GM21390 (cell line): ENCODE results near the gene SPACDR.
A peak's percentile ranks its signal among the peaks of the same experiment; 100 is the strongest.

Experiments used
- ATAC-seq: cut with Tn5 transposase; IDR thresholded peaks from one replicate; pipeline ENCODE4 v1.9.1; 2021; ENCODE audit not compliant: unreplicated experiment

Gene SPACDR

DNA sequence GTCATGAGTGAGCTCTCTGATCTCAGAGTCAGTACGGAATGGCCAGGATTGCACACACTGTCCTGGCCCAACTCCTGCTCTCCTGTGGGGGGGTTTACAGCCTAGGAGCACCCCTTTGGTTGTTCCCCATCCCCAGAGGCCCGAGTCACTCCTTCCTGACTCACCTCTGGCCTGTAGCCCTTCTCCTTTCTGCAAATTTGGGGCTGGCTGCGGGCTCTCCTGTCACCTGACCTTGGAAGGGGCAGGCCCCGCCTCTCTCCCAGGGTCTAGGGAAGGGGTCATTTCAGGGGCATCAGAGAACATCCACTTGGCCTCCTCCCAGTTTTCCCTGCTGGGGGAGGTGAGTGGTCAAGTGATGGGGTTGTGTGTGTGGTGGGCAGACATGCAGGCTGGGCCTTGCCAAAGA, 21.4 kb upstream of the SPACDR start:
- no peak for ATAC-seq

DNA sequence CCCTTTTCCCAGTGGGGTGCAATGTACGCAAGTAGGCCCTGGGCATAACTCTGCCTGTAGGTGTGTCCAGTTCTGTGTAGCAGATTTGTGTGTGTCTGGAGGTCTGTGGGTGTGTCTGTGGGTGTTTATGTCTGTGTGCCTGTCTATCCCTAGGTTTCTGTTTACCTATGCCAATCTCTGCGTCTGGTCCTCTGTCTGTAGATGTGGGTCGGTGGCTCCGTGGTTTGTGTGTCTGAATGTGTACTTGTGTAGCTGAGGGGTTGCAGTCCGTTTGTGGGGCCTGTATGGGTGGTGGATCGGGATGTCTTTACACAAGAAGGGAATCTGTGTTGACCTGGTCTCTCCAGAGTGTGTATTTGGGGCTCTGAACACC, 20.6 kb upstream of the SPACDR start:
- no peak for ATAC-seq

GRCh38 chr7:100483722-100484672, 19.9 kb upstream of the SPACDR start, which contains the start of gene NYAP1:
NYAP1 (plus strand) TSS chr7:100483927; CDS start chr7:100485312, 1,385 bp downstream.
- peak; percentile 23 for ATAC-seq

- peak; percentile 49 for ATAC-seq
Measured at GRCh38 chr7:100483090-100483721, 19.1 kb upstream of the SPACDR start.

DNA sequence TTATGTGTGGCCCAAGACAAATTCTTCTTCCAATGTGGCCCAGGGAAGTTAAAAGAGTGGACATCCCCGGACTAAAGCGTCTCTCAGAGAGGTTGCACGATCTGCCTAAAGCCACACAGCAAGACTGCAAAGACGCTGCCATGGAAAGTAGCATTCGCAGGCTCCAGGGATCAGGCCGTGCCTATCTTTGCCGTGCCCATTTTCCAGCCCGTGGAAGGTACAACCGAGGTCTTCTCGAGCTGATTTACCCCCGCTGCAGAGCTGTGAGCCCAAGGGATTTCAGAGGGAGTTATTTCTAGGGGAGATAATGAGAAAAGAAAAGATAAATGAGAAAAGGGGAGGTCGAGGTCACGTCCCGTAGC, 18.6 kb upstream of the SPACDR start:
- ATAC-seq, result no peak

DNA sequence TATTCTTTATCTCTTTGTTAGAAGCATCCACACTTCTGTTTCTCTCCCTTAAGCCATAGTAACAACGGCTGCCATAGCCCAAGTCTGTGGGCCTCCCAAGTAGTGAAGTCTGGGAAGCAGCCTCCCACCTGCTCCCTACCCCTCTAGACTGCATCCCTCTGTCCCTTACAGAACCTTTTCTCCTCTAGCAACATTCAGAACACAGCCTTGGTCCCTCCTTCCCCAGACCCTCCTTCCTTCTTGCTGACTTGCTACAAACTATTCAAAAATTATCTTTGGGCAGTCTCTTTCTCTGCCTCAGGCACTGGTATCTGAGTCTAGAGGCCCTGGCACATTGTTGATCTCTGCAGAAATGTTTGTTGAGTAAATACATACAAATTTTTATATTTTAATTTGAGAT, 17.4 kb upstream of the SPACDR start:
- no peak for ATAC-seq

DNA sequence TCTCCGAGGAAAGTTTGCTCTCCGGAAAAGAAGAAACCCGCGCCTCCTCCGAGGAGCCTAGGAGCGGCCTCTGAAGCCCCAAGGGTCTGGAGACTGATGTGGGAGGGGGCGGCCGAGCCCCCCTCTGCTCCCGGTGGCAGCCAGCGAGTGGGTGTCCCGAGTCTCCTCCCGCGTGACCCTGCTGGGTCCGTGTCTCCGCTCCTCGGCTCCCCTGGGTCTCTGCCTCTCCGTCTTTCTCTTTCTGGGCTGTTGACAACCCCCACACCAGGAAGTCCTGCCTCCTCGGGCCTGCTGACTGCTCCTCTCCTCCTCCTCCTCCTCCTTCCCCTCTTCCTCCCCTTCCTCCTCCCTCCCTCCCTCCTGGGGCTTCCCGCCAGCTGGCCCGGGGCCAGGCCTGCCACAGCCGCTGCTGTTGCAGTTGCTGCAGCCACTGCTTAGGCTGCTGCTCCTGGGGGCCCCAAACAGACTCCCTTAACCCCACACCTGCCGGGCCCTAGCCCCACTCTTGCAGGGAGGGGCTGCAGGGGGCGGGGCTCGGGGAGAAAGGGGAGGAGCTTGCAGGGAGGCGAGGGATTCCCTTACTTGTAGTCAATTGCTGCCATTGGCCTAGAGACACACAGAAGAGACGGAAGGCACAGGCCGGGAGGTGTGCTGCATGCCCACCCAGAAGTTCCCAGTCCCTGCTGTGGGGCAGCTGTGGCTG, 15.0 kb upstream of the SPACDR start, which contains the start of gene TSC22D4:
TSC22D4 (minus strand) TSS at position 257 of the 703 bp plus-strand sequence. CDS start 1,176 bp downstream, outside the sequence.
- peak; percentile 63 for ATAC-seq

- ATAC-seq, result no peak
Measured at GRCh38 chr7:100477871-100478267, 13.8 kb upstream of the SPACDR start.

- no peak for ATAC-seq
Measured at GRCh38 chr7:100476903-100477870, 13.1 kb upstream of the SPACDR start.

GRCh38 chr7:100476101-100476780, 12.2 kb upstream of the SPACDR start:
- ATAC-seq, result no peak

DNA sequence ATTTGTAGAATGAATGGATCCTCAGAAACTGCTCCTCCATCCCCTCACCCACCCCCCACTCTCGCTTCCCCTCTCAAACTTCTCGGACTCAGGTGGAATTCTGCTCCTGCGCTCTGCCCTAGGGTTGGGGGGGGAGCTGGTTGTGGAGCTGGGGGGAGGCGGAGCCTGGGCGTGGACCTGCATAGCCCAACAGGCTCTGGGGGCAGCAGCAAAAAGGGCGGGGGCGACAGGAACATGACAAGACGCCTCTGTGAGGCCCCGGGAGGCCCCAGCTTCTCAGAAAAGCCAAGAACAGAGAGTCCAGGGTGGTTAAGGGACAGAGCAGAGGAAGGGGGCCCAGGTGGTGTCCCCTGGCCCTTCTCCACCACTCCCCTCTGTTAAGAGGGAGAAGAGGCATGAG, 11.5 kb upstream of the SPACDR start:
- ATAC-seq, result no peak

GRCh38 chr7:100472854-100473499, 8.9 kb upstream of the SPACDR start:
- no peak for ATAC-seq

GRCh38 chr7:100472121-100472851, 8.2 kb upstream of the SPACDR start:
- ATAC-seq, result no peak

- no peak for ATAC-seq
Measured at GRCh38 chr7:100471021-100471420, 7.0 kb upstream of the SPACDR start.

- no peak for ATAC-seq
Measured at GRCh38 chr7:100469227-100470044, 5.4 kb upstream of the SPACDR start.

GRCh38 chr7:100467638-100468373, 3.7 kb upstream of the SPACDR start:
- ATAC-seq, result no peak
